CD4-positive, alpha-beta T cell treated with Interleukin-17A for 1 hour (primary cell): ENCODE data around the gene TMEM165.

Experiments used
- DNase-seq: peaks from one replicate; pipeline ENCODE4 v3.0.0-alpha.2; 2020

The TMEM165 gene

GRCh38 chr4:55369968-55370367 is 25.8 kb upstream of the TMEM165 start:
- DNase-seq: no peak

GRCh38 chr4:55372259-55372658 is 23.5 kb upstream of the TMEM165 start:
- DNase-seq: no peak

- DNase-seq: no peak
Observed at GRCh38 chr4:55373461-55373860, 22.3 kb upstream of the TMEM165 start.

GRCh38 chr4:55376698-55377097 is 19.1 kb upstream of the TMEM165 start:
- DNase-seq: no peak

GRCh38 chr4:55378617-55379467 is 16.9 kb upstream of the TMEM165 start:
- no peak for DNase-seq

- no peak for DNase-seq
Observed at GRCh38 chr4:55380576-55380975, 15.2 kb upstream of the TMEM165 start.

GRCh38 chr4:55381502-55381901 is 14.3 kb upstream of the TMEM165 start:
- DNase-seq: no peak

DNA sequence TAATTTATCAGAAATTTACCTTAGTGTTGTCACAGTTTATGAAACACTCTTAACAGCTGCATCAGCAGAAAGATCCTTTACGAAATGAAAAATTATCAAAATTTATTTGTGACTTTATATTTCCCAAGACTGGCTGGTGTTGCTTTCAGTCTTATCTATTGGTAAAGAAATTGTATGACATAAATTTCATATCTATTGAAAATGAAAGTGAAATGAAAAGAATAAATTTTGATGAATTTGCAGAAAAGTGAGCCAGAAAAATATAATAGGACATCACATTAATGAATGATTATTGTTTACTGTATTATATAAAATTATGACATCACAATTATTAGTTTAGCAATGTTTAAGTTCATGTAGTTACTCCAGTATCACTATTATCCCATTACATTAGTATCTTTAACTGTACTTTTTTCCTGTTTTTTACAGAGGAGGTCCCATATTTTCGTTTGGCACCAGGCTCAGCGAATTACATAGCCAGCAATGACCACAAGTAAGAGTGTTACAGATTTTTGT is 13.2 kb upstream of the TMEM165 start:
- no peak for DNase-seq

DNA sequence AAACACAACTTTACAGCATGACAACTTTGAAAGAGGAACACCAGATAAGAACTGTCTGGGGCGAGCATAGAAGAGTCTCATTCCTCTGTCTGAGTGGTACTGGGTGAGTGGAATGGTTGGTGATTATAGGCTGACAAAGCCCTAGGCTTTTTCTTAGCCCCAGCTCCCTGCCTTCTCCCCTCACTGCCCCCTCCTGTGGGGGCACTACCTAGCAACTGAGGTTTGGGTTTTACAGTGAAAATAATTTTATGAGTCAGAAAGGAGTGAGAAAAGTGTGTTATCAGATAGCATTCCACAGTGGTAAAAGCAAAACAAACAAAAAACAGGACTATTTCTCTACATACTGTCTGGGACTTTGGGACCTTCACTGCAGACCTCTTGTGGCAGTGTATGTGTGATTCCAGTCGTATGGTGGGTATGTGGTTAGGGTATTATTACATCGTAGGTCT is 10.5 kb upstream of the TMEM165 start:
- DNase-seq: no peak

DNA sequence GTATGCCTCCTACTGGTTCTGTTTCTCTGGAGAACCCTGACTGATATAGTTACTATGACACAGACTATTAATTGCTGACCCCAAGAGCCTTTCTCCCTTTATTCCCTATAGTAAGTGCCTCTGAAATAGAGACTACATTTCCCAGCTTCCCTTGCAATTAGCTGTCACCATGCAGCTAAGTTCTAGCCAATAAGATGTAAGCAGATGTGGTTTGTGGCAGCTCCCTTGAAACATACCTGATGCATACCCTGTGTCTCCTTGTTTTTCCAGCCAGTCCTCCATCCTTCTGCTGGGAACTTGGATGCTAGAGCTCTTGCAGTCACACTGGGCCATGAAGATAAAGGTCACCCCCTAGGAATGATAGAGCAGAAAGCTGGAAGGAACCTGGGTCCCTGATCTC is 9.7 kb upstream of the TMEM165 start:
- DNase-seq: peak; percentile 36

- no peak for DNase-seq
Observed at GRCh38 chr4:55386840-55387239, 8.9 kb upstream of the TMEM165 start.

DNA sequence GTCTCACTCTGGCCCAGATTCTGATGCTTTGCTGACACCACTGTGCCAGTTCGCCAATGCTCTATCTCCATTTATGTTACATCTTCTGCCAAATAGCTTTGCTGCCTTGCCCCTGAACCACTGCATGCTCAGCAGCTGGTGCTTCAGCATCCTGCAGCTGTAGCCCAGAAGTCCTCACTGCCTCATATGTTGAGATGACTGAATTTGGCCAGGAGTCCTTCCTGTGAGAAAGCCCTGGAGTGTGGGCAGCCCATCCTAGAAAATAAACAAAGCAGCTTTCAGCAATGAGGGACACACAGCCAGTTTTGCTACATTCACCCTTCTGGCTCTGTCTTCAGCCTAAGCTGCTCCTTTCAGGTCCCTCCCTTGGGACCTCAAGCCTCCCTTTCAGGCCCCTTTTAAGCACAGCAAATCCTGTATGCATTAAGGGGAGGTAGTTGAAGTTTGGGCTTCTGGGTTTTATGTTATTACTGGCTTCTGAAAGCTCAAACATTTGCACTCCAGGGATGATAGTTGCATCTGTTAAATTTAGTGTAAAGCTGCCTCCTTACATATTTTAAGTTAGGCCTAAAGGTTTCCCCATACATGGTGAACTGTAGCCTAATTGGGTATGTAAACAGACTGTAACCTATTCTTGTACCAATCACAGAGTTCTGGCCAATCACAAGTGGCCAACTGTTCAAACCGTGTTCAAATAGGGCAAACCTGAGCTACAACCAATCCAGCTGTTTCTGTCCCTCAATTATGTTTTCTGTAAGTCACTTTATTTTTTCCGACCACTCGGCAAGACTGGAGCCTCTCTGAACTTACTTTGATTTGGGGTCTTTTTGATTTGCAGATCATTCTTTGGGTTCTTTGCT is 2.1 kb upstream of the TMEM165 start:
- no peak for DNase-seq

GRCh38 chr4:55395218-55395528 is 584 bp upstream of the TMEM165 start:
- DNase-seq: no peak

GRCh38 chr4:55396308-55397125 is 760 bp downstream of the TMEM165 start:
- peak; percentile 25 for DNase-seq

- DNase-seq: no peak
Observed at GRCh38 chr4:55397126-55397436, 1.3 kb downstream of the TMEM165 start.

GRCh38 chr4:55397520-55398321 is 2.0 kb downstream of the TMEM165 start:
- DNase-seq: no peak

DNA sequence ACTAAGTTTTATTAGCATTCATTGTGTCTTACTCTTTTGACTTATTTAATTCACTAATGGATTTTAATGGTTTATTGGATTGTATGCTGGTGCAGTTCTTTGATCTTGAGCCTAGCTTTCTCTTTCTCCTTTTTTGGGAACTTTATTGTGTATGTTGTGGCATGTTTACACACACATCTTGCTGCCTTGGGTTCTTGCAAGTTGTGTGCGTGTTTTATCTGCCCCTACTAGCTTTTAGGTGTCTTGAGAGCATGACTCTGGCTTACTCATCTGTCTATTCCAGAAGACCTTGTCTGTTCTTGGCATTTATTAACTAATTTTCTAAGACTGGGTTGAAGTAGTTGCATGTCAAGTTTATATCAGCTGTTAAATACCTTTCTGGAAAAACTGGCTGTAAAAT is 2.7 kb downstream of the TMEM165 start:
- no peak for DNase-seq

- no peak for DNase-seq
Observed at GRCh38 chr4:55398966-55399365, 3.2 kb downstream of the TMEM165 start.

- DNase-seq: no peak
Observed at GRCh38 chr4:55399581-55399980, 3.8 kb downstream of the TMEM165 start.

GRCh38 chr4:55405073-55405472 is 9.3 kb downstream of the TMEM165 start:
- DNase-seq: no peak

DNA sequence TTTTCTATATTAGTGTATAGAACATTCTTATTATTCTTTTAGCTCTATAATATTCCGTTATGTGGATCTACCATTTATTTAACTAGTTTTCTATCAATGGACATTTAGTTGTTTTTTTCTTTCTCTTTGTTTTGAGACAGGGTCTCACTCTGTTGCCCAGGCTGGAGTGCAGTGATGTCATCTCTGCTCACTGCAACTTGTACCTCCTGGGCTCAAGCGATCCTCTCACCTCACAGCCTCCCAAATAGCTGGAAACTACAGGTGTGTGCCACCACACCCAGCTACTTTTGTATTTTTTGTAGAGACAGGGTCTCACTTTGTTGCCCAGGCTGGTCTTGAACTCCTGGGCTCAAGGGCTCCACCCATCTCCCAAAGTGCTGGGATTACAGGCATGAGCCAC is 10.8 kb downstream of the TMEM165 start:
- no peak for DNase-seq

DNA sequence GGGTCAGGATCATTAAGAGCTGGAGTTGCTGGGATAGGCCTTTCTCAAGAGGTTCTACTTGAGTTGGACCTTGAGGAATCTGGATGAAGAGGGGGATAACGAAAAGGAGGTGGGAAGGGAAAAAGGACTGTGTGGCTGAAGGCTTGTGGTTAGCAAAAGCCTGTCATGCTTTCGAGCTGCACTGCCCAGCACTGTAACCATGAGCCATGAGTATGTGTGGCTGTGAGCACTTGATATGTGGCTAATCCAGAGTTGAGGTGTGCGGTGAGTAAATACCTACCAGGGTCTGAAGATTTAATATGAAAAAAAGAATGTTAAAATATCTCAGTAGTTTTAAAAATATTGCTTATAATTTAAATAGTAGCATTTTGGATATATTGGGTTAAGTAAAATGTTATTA is 11.4 kb downstream of the TMEM165 start:
- no peak for DNase-seq
